OCI-LY1 (cell line): ENCODE results near the gene CTSS.

Experiments used
- EZH2 ChIP-seq: fragments of 200-600 bp; sonication (generic), shearing (Covaris generic); IDR thresholded peaks from 2 replicates; pipeline ENCODE4 v1.8.0; 2017; ENCODE audit warnings: borderline replicate concordance, mixed run types, mild to moderate bottlenecking, antibody characterized with exemption, low read length, moderate library complexity, mixed read lengths
- TF ChIP-seq, protein P1 (sequence below): fragments of 200-600 bp; sonication (generic), shearing (Covaris generic); IDR thresholded peaks from 2 replicates; pipeline ENCODE4 v1.5.1; 2017; ENCODE audit warnings: mild to moderate bottlenecking, antibody characterized with exemption, low read length, moderate library complexity, mixed read lengths

DNA sequence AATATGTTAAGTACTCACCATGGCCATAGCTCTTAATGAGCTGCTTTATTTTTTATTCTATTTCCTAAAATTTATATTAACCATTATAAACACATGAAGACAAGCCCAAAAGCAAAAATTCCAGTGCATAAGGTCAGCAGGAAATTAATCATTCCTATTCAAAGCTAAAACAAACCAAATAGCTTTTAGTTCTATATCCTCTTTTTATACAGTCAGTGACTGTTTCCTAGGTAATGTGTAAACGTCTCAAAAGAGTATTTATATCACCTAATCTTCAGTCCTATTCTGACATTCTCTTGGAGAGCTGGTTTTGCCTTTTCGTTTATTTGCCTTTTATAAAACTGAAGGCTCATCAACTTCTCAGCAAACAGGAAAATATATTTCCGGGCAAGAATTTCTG, 72.9 kb downstream of the CTSS start:
- TF ChIP-seq, protein P1, sequence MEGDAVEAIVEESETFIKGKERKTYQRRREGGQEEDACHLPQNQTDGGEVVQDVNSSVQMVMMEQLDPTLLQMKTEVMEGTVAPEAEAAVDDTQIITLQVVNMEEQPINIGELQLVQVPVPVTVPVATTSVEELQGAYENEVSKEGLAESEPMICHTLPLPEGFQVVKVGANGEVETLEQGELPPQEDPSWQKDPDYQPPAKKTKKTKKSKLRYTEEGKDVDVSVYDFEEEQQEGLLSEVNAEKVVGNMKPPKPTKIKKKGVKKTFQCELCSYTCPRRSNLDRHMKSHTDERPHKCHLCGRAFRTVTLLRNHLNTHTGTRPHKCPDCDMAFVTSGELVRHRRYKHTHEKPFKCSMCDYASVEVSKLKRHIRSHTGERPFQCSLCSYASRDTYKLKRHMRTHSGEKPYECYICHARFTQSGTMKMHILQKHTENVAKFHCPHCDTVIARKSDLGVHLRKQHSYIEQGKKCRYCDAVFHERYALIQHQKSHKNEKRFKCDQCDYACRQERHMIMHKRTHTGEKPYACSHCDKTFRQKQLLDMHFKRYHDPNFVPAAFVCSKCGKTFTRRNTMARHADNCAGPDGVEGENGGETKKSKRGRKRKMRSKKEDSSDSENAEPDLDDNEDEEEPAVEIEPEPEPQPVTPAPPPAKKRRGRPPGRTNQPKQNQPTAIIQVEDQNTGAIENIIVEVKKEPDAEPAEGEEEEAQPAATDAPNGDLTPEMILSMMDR: no peak
- no peak for TF ChIP-seq EZH2
